Measurements from ENCODE around the gene FAH.
A peak's percentile ranks its signal among the peaks of the same experiment; 100 is the strongest.

The FAH gene

DNA sequence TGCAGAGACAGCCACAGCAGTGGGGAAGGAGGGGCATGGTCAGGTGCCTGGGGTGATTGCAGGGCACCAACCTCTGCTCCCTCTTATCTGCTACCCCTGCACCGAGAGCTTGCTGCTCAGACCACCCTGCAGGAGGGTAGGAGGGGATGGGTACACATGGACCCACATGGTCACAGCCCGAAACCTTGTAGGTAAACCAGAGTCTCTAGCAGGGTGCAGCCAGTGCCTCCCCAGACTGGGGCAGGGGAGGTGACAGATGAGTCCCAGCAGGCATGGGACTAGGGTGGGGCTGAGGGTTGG is 49.2 kb downstream of the FAH start:
- DNase-seq, result no peak

DNA sequence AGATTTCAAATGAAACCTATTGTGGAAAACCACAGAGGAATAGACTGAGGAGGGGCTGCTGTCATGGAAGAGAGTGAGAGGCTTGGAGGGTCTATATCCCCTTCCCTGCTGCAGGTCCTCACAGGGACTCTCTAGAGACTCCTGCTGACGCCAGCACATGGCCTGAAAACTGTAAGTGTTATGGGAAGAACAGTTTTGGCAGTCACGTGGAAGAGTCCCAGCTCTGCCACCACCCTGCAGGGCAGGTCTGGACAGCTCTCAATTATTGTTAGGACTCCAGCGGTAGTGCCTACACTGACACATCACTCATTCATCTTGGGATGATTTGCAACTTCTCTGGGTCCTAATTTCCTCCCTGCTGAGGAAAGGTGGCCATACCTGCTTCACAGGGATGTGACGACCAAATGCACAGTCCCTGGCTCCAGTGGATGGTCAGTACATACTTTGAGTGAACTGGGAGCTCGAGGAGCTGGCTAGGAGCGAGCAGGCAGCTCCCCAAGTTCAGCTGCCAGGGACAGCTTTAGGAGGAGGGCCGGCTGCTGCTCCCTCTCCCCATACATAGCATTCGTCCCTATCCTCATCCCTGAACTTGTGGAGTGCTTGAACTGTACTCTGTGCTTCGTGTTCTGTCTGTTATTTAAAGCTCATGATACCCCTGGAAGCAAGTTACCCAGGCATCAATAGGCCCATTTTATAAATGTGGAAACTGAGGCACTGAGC is 50.0 kb downstream of the FAH start:
- no peak for DNase-seq

DNA sequence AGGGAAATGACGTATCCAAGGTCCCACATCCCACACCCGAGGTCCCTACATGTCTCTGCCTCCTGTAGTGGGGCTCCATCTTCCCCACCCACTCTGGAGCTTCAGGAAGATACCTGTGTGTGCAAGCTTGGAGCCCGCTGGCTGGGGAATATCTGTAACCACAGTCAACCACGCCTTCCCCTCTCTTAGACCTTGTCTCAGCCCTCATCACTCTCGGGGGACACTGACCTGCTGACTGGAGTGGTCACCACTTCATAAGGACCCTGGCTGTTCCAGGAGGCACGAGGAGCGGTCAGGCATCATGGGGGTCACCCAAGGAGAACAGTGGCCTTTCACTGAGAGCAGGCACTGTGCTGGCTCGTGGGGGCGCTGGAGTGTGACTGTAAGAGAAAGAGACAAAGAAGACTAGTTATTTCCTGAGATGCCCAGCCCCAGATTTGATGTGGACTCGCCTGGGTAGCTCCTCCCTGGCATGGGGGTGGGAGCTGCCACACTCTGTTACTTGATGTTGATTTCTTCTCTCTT is 50.6 kb downstream of the FAH start:
- no peak for DNase-seq

DNA sequence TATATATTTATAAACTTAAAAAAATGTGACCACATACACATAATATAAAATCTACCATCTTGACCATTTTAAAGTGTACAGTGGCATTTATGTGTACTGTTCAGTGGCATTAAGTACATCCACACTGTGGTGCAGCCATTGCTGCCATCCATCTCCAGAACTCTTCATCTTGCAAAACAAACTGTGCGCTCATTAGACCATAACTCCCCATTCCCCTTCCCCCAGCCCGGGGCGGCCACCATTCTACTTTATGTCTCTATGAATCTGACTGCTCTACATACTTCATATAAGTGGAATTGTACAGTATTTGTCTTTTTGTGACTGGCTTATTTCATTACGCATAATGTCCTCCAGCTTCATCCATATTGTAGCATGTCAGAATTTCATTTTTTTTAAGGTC is 51.4 kb downstream of the FAH start:
- DNase-seq, result no peak

DNA sequence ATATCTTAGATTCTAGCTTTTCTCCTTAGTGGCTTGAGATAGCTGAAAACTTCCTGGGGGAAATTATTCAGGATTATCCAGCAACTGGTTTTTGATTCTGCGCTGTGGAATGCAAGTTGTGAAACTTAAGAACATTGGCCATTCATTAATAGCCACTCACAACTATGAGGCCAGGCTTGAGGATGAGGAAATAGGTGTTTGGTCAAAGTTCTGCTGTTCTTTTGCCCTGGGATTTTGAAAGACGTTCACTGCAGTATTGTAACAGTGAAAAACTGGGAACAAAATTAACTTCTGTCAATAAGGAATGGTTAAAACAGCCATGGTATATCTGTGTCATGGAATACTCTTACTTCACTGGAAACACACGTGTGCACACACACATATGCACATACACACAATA is 55.1 kb downstream of the FAH start:
- DNase-seq, result no peak

DNA sequence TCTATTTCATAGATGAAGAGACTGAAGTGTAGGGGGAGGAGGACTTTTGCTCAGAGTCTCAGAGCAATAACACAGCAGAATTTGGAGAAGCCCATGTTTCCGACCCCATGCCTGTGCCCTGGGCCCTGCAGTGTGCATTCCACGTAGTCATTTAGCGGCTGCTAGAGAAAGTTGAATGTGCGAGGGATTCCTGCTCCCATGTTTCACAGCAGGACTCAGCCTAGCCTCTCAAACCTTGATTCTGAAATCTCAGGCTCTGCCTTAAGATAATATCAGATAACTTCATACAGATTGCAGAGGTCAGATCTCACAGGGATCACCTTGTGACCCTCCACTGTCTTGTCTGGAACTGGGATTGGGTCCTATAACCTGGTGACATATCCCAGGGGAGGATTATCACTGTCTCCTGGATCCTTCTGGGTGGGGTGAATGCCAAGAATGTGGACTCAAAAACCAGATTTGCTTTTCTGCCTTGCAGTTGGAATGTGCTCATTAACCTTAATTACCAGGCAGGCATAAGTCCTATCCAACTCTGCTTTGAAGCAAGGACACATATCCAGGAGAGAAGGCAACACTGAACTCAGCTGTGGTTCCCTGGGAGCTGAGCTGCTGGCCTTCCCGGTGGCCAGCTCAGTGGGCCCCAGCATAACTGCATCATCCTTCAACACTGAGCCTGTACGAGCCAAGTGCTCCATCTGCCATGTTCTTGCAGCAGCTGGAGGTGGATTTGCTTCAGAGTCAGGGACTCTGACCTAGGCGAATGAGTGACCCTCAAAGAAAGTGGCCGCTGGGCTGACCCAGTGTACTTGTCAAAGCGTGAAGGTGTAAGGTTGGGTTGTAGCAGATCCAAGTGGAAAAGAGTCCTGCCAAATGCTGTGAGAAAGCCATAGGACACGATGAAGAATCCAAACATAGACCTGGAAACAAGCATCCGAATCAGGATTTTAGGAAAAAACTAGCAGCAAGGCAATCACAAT is 56.2 kb downstream of the FAH start:
- no peak for DNase-seq

DNA sequence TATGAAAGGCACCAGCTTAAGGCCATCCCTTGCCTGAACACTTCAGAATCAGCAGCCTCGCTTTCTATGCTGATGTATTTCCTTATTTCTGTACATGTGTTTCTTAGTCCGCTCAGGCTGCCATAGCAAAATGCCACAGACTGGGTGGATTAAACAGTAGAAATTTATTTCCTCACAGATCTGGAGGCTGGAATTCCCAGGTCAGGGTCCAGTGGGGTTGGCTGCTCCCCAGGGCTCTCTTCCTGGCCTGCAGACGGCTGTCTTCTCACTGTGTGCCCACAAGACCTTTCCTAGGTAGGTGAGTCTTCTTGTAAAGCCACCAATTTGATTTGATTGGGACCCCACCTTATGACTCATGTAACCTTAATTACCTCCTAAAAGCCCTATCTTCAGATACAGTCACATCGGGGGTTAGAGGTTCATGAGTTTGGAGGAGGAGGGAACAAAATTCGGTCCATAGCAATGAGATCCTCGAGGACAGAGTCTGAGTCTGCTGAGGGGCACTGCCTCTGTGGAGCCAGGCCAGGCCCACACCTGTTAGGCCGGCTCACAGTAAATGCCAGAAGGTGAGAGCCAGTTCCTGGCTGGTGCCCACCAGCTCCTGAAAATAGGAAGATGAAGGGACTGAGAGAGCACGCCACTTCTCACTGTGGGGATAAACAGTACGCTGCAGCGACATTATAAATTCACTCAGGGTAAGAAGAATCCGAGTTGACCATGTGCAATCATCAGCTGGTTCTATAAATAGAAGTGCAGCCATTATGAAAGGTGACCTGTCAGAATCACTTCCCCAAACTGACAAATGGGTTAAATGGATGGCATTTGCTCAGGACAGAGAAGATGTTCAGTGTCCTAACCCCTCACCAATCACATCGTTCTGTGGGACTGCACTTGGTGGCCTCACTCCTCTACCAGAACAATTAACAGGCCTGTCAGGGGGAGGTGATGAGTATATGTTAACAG is 58.1 kb downstream of the FAH start:
- DNase-seq, result no peak

DNA sequence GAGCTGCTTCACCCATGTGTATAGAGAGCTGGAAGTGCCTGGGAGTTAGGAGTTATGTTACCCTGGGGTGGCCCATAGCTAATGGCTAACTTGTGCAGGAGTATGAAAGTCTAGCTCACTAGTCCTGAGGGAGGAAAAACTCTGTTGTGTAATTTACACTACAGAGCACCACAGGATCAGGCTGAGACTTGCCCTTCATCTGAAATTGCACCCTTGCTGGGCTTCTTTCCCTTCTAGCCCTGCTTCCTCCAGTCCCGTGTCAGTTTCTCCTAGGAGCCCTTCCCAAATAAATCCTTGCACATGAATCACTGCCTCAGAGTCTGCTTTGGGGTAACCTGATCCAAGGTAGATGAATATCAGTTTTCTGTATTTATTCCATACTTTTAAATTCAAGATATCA is 59.2 kb downstream of the FAH start:
- DNase-seq, result no peak

DNA sequence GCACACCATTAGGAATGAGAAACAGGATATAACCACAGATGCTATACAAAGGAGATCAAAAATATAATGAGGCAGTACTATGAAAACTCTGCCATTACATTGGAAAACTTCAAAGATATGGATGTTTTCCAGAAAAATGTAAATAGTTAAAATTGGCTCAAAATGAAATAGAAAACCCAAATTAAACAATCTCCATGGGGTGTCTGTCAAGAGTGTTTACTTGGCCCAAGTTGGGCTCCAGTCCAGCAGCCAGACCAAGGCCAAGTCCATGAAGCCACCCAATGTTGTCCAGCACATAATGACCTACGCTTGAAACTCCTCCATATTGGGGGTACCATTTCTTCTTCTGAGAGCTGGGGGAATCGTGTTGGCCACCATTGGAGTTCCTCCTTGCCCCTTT is 62.1 kb downstream of the FAH start:
- no peak for DNase-seq

DNA sequence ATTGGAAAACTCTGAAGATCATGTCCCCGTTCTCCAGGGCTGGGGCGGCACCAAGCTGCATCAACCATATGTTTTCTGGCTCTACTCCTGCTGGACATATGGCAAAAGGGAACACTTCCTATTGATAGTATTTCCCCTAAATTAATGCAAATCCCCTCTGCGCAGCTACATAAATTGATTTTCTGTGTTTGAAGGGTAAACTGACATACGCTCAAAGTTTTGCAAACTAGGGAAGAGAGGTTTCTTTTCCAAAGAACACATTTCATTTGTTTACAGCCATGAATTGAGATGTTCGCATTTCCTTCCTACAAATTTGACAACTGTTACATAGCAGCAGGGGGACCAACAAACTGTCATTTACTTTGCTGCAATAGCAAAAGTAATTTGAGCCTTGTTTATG is 63.3 kb downstream of the FAH start:
- DNase-seq, result no peak

DNA sequence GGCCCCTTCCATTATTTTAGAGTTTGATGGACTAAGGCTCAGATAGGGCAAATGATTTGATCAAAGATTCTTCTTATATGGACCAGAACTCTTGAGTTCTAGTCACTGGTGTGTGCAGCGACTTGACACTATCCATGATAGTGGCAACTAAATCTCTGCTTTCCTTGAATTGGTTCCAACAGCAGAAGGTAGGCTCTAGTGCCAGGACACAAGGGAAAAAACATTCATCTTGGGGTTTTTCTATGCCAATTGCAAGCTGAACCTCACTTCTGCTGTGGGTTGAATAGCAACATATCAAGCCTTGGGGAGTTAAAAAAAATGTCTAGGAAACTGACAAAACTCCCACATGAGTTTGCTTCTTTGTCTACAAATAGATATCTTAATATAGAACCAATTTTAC is 64.1 kb downstream of the FAH start:
- no peak for DNase-seq

DNA sequence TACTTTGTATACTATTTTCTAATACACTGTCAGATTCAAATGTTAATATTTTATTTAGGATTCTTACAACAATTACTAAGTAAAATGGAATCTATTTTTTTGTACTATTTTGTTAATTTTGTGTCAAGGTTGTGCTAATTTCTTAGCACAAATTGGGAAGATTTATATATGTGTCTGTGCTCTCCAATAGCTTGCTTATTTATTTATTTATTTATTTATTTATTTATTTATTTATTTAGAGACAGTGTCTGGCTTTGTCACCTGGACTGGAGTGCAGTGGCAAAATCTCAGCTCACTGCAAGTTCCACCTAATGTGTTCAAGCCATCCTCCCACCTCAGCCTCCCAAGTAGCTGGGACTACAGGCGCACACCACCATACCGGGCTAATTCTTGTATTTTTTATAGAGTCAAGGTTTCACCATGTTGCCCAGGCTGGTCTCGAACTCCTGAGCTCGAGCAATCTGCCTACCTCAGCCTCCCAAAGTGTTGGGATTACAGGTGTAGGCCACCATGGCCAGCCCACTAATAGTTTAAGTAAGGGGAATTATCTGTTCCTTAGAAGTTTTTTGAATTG is 64.6 kb downstream of the FAH start:
- no peak for DNase-seq

DNA sequence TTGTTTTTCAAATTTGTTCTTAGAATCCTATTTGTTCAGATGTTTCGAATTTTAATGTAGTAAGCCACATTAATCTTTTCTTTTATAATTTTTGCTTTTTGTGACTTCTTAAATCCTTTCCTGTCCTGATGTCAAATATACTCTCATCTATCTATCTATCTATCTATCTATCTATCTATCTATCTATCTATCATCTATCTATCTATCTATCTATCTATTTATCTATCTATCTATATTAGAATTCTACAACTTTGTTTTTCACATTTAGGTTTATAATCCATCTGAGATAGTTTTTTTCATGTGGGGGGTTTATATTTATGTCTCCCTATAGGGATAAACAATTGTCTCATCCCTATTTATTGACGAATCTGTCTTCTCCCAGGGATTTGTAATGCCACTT is 67.2 kb downstream of the FAH start:
- DNase-seq, result no peak

DNA sequence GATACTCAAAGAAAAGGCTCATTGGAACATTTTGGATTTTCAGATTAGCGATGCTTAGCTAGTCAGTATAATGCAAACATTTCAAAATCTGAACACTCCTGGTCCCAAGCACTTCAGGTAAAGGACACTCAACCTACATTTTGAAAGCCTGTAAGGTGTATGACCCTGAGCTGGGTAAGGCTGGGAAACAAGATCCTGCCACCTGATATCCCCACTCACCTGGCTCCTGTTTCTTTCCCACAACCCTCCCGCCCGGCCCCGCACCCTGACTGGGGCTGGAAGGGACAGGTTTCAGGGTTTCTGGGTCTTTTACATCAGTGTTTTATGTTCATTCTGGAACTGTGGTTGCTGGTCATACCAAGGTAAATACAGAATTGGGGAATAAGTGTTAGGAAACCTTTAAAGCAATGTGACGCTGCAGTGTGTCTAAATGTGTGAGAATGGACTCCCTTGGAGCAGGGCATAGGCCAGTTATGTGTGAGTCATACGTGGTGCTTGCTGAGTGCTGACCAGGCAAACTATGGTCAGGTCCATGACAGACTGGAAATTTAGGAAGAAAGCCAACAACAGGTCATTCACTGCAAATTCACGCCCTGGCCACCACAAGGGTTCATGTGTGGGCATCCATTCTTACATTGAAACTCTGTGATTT is 76.3 kb downstream of the FAH start:
- DNase-seq, result no peak

DNA sequence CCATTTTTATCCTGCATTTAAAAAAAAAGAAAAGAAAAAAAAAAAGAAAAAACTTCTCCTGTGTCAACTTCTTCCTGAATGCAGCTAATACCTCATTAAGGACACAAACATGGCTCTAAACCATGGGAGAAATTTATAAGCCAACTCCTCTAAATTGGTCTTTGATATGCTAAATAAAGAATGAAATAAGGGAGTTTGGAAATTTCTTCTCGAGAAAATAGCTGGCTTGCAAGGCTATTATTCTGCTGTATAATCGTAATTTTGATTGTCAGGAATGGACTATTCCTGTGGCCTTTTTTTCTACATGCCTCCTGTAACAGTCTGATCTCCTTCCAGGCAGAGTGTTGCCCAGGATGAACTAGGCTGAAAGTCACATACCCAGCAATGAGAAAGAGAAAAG is 78.6 kb downstream of the FAH start:
- no peak for DNase-seq

DNA sequence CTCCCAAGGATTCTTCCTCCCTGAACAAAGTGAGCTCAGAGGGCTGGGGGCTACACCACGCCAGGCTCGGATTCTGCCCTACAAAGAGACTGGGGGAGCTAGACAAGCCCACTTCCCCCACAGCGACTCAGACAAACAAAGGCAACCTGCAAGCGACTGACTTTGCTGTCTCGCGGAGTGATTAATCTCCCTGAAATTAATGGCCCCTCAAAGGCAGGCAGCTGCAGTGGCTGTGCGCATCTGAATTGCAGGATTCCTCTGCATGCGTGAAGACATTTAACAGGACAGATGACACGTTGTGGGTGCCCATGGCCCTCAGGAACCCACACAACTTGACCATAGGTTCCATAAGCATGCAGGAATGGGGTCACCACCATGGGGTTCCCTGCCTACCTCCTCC is 80.8 kb downstream of the FAH start:
- peak; percentile 1 for DNase-seq

DNA sequence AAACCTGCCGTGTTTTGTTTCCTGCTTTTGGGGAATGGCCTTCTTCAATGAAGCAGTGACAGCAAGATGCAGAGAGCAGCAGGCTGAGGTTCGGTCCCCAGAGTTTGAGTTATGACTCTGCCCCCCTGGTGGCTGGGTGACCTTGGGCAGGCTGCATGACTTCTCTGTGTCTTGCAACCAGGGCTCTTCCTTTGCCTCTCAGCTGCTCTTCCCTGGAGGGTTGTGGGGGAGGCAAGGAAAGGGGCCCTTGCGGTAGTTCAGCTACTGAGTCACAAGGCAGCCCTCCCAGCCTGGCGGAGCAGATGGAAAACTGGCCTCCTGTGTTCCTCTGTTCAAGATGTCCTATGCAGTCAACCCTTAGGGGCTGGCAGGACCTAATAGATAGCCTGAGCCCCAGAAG is 82.1 kb downstream of the FAH start:
- no peak for DNase-seq

All from NCI-H2227 treated with DMSO at 0.1 percent for 48 hours (cell line).